ENCODE results near the gene ZFYVE9.

Gene ZFYVE9

GRCh38 chr1:52393174-52393573 is 251.3 kb downstream of the ZFYVE9 start:
- Mint-ChIP-seq H3K4me1 (ENCODE audit: low read depth) (no peaks in the 10 kb centered on the region), H3K9me3 (no peaks in the 10 kb centered on the region), H3K27me3 (no peaks in the 10 kb centered on the region), H3K36me3 (ENCODE audit: low read depth) (peaks cover 34% of the 10 kb centered on the region), H3K27ac (no peak overlapping the region), H3K4me3 (no peak overlapping the region)
- intact Hi-C loops (cut with micrococcal nuclease): no loop called here
